GM19452 (cell line): ENCODE measurements around the gene TENM3.

Experiments
- ATAC-seq: cut with Tn5 transposase; IDR thresholded peaks from one replicate; pipeline ENCODE4 v1.9.1; 2021; ENCODE audit not compliant: unreplicated experiment

Gene TENM3

DNA sequence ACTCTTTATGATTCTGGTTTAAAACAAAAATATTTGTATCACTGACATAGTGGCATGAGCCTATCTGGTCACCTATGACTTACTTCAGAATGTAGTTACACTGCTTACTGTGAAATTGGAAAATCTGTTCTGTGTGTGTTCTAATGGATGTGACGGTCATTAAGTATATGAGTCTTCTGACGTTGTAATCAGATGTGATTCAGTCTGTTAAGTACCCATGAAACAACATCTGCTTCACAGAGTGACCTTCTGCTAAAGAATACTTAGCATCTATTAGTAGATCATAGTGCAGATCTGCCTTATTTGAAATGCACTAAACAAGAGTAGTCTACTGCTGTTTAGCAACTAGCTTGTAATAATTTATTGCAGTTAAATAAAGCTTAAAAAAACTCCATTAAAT, 356.9 kb downstream of the TENM3 start:
- ATAC-seq, result no peak

DNA sequence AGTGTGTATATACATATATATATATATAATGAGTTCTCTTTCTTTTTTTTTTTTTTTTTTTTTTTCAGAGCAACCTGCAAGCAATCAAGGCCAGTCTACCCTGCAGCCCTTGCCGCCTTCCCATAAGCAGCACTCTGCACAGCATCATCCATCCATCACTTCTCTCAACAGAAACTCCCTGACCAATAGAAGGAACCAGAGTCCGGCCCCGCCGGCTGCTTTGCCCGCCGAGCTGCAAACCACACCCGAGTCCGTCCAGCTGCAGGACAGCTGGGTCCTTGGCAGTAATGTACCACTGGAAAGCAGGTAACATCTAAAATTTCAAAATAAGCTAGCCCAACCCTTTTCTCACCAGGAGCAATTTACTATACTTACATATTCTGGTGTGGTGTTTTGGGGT, 357.7 kb downstream of the TENM3 start:
- no peak for ATAC-seq

DNA sequence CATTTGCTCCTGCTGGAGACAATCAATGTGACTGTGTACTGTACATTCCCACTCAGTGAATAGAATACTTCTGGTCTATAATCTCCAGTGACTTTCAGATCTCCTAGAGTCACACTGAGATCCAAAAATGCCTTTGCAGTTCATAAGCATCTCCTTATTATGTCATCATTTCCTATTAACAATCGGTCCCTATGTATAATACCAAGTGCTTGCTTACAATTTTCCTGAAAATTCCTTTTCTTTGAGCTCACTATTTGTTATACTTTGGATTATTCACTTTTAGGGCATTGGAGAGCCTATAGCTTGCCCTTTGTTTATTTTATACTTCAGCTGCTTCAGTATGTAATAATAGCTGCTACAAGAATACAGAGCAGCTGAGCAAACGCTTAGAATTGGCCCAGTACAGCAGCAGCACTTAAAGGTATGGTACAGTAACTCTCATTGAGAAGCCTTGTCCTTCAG, 361.0 kb downstream of the TENM3 start:
- ATAC-seq, result no peak

DNA sequence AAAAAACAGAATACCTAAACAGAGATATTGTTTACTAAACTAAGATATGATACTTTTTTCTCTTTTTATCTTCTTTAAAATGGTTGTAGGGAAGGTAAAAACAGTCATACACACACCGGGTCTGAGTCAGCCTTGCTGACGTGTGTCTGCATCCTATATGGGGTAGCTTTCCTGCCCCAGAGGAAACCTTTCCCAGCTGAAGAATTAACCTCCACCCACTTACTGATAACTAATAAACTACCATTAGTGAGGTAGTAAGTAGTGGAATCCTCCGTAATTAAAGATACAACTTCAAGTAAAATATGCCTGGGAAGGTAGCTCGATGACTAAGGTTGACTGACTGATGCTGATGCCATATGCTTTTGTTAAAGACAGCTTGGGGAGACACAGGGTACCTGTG, 361.8 kb downstream of the TENM3 start:
- no peak for ATAC-seq

DNA sequence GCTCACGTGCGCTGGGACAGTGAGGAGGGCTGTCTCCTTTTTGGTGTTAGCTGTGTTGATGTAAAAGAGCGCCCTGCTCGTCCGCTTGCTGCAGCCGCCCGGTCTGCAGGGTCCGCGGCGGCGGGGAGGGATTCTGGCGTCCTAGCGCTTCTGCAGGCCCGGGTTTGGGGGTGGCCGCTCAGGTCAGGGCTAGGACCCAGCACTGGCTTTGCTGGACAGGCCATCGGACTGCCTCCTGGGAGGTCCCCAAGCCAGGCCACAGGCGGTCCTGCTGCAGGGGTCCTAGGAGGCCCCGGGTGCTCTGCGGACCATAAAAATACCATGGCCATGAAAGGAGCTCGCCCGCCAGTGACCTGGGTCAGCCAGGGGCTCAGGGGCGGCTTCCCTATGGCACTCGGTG, 365.3 kb downstream of the TENM3 start:
- no peak for ATAC-seq

DNA sequence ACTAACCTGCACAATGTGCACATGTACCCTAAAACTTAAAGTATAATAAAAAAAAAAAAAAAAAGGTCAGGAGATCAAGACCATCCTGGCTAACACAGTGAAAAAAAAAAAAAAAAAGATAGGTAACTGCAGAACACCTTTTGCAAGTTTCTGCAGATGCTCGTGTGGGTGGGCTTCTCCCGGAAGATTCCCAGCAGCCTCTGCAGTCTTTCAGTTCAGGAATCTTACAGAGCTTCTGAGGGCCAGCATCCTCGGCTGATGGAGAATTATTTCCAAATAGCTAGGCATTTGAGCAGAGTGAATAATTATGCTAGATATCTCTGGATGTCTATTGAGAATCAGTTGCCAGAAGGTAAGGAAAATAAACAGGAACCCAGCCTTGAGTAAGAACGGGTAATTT, 373.3 kb downstream of the TENM3 start:
- ATAC-seq, result no peak

DNA sequence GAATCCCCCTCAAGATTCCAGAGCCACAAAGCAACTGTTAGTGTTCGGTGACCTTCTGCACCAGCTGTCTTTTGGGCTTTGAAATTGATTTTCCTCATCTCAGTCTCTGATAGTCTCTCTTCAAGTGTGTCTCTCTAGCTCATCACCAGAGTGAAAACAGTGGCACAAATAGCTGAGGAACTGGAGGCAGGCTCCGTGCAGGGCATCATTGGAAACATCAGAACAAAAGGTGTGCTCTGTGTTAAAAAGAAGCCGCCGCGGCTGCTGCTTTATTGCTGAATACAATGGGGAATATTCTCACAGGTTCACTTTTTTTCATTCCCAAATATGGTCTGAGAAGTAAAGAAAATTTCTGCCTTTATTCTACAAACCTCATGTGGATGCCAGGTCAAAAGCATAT, 376.5 kb downstream of the TENM3 start:
- no peak for ATAC-seq

DNA sequence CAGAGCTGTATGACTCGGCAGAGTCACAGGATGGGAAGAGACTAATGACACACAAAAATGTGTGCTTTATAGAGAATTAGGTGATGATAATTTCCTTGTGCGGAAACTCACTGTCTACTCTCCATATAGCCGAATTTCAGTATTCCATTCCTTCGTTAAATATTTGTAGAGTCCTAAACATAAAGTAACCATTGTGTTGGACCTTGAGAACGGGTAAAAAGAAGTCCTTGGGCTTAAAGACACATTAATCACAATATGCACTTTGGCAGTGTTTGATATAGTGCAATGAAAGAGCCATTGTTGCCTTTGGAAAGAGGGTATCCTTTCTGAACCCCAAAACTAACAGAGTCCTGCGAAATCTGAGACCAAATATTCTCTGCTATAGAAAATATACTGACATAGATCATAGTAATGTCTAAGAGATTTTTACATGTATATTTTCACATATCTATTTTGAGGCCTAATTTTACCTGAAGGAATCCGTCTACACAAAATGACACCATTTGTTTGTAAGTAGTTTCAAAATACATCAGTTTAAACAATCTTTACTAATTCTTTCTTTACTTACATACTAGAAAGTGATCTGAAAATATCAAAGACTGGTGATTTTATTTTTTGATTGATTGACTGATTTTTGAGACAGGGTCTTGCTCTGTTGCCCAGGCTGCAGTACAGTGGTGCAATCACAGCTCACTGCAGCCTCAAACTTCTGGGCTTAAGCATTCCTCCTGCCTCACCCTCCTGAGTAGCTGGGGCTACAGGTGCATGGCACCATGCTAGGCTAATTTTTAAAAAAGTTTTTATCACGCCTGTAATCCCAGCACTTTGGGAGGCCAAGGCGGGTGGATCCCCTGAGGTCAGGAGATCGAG, 377.1 kb downstream of the TENM3 start:
- no peak for ATAC-seq

DNA sequence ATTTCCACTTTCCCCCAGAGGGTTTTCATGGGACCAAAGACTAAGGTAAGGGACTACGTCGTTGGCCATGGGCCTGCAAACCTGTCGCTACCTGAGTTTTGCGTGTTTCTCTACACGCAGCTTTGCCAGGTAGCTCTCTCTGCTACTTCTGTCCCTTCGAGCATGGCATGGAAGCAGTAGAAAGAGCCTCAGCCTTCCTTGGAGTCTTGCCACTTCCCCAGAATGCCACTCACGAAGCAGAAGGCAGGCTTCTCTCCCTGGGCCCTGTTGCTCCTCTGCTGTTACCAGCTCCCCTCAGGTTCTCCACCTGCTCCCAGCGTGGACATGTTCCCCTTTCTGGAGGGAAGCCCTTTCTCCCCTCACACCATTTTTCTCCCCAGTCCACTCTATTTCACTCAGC, 381.1 kb downstream of the TENM3 start:
- no peak for ATAC-seq

DNA sequence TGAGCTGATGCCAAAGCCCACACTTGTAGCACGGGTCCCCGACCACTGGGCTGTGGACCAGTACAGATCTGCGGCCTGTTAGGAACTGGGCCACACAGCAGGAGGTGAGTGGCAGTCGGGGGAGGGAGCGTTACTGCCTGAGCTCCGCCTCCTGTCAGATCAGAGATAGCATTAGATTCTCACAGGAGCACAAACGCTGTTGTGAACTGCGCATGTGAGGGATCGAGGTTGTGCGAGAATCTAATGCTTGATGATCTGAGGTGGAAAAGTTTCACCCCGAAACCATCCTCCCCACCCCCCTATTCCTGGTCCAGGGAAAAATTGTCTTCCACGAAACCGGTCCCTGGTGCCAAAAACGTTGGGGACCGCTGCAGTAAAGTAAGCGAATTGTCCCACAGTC, 382.0 kb downstream of the TENM3 start:
- no peak for ATAC-seq

DNA sequence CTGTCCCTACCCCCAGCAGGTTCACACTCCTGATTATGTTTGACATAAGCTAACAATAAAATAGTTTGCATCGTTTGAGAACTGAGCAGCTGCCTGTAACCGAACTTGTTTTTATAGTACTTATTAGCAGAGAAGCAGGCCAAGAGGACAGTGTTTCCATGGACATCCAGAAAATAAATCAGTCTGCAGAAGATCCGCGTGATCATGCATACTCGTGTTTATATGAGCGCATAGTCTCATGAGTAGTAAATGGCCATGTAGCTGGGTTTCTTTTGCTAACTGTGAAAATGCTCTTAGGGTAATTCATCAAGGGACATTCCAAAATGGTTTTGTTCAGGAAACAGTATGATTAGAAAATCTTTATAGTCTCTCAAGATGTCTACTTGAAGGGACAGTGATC, 384.8 kb downstream of the TENM3 start:
- ATAC-seq, result no peak

DNA sequence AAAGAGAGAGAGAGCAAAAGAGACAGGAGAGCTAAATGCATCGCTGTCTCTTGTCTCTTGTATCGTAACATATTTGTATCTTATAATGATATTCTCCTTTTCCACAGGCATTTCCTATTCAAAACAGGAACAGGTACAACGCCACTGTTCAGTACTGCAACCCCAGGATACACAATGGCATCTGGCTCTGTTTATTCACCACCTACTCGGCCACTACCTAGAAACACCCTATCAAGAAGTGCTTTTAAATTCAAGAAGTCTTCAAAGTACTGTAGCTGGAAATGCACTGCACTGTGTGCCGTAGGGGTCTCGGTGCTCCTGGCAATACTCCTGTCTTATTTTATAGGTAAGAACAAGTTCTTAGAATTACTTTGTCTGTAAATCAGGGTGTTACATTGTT, 385.3 kb downstream of the TENM3 start:
- no peak for ATAC-seq

DNA sequence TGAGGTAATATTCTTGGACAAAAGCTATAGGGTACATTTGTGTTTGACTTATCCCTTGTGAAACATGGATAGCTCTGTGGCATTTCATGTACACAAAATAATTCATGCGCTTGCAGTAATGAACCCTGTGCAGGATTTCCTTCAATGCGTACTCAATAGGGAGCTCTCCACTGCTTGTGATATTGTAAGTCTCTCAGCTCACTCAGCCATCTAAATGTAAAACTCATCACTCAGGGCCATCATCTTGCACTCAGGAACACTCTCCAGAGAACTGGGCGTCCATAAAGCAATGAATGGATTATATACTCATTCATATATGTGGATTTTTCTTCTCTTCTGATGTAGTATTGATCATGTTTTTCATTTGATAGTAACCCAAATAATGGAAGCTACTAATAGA, 385.9 kb downstream of the TENM3 start:
- ATAC-seq, result no peak

DNA sequence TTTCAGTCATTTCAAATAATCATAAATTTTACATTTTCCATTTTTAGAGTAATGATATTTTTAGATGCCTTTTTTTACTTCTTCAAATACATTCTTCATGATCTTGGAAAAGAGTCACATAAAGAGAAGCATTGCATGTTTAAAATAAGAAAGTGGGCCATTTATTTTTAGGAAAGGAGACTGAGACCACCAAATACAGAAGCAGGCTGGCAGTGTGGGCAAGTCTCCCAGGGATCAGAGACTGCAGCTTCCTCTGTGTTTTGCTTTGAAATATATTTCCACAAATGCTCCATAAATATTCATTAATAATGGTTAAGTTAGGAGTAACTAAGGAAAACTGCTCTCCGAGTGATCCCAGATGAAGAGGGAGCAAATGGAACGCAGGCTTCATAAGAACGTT, 397.3 kb downstream of the TENM3 start:
- no peak for ATAC-seq

DNA sequence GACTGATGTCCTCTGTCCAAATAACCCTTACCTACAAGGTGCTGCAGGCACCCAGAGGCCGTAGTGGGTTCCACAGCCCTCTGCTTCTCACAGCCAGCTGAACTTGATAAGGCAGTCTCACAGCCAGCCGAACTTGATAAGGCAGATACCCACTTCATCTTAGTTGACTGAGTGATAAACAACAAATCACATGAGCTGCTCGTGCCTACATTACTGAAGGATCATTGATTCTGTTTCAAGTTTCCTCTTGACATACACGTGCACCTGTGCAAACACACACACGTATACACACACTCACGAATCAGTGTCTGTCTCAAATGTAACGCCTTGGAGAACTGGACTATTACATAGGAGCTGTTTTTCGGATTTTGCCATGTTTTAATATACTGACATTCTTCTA, 397.7 kb downstream of the TENM3 start:
- no peak for ATAC-seq

DNA sequence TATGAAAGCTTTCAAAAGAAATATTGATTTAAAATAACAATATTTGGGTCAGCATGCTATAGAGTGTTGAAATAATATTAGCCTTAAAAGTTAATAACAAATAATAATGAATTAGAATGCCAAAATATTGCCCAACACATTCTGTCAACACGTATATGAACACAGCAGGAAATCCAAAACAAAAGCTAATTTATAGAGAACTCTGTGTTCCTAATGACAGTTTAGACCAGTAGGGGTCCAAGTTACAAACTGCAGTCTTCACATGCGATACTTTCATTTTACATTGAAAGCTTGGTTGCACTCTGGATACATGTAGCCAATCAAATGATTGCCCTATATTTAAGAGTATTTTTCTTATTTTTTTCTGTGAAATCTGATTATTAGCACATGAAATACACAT, 399.6 kb downstream of the TENM3 start:
- ATAC-seq, result no peak

DNA sequence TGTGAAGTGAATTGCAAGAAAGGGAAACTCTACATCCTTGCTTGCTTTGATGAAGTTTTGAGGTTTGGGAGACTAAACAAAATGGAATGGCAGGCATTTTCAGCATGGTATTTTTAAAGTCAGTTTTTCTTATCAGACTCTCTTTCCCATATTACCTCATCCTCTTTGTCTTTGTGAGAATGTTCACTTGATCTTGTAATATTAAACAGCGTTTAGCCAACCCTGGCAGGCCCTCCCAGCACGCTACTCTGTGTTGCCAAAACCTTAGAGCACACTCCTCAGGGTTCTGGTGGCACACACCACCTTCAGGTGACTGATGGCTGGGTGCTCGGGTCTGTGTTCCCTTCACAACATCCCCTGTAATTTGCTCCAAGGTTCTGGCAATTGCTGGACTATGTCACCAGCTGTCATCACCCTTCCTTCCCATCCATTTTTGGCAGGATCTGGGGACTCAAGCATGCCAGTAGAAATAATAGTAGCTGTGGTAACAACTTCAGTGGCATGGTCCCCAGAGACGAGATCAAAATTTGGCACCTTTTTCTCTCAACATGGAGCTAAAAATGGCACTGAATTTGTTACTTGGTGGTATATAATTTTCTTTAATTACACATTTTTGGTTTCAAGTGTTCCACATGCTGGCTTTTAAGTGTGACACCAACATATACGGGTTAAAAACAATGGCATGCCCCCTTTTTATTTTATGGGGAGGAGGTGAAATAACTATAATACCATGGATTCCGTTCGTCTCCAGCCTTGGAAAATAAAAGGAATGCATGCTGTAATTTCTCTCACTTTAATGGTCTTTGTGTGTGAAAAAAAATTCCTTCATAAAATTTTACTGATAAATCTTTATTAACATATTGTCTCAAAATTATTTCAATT, 400.8 kb downstream of the TENM3 start:
- no peak for ATAC-seq

DNA sequence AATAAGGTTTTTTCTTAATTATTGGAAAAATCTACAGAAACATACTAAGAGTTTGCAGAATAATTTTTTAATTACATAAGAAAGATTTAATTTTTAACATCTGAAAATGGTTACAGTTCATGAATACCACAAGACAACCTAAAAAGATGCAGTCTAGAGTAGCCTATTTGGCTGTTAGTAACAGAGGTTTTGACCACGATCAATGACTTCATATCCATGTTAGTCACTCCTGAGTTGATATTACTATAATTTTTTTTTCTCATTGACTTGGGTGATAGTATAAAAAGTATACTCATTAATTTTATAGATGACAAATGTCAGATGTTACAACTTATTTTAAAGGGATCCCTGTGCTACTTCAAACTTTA, 401.5 kb downstream of the TENM3 start:
- ATAC-seq, result no peak

DNA sequence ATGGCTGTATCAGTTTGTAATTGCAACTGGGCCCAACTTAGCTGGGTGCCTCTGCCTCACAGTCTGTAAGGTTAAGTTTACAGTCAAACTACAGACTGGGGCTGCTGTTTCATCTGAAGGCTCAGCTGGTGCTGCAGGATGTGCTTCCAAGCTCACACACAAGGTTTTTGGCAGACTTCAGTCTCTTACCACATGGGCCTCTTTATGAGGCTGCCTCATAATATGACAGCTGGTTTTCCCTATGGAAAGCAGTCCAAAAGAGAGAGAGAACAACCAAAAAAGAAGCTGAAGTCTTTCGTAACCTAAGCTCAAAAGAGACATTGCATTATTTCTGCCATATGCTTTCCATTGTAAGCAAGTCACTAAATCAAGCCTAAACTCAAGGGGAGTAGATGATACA, 402.3 kb downstream of the TENM3 start:
- ATAC-seq, result no peak

DNA sequence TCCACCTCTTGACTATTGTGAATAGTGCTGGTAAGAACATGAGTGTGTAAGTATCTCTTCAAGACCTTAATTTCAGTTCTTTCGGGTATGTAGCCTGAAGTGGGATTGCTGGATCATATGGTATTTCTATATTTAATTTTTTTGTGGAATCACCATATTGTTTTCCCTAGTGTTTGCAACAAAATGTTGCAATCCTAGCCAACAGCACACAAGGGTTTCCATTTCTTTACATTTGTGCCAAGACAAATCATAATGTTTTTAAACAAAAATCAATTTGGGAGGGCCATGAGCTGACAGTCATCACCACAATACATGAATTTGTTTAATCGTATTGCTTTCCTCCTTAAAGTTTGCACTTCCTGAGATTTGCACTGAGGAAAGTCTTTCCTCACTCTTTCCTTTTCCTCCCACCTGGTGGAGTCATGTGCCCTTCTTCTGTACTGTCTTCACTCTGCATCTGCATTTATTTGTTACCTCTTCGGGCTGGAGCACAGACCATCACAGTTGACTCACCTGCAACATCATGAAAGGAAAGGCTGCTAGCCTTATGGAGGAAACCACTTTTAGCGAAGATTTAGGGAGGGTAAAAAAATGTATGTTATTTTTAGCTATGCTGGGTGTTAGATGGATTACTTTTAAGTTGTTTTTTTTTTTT, 404.6 kb downstream of the TENM3 start:
- ATAC-seq, result no peak

DNA sequence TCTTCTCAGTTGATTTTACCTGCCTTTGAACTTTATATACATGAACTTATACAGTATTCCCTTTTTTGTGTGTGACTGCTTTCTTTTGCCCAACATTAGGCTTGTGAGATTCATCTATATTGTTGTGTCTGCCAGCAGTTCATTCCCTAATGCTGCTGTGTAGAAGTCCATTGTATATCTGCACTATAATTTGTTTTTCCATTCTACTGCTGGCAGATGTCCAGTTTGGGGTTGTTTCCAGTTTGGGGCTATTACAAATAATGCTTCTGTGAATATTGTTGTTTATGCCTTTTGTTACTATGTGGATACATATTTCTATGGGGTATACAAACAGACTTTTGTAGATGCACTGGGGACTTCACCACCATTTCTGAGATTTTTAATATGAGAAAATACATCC, 405.6 kb downstream of the TENM3 start:
- no peak for ATAC-seq
